ENCODE results near the gene ARG2. TPM values are rescaled to one million over a fixed set of nuclear protein-coding genes. Genes with fewer than 3 reads are reported as not detected.

Gene ARG2
- total RNA-seq, 1 experiment from 2014 or later, result 7.0 TPM

DNA sequence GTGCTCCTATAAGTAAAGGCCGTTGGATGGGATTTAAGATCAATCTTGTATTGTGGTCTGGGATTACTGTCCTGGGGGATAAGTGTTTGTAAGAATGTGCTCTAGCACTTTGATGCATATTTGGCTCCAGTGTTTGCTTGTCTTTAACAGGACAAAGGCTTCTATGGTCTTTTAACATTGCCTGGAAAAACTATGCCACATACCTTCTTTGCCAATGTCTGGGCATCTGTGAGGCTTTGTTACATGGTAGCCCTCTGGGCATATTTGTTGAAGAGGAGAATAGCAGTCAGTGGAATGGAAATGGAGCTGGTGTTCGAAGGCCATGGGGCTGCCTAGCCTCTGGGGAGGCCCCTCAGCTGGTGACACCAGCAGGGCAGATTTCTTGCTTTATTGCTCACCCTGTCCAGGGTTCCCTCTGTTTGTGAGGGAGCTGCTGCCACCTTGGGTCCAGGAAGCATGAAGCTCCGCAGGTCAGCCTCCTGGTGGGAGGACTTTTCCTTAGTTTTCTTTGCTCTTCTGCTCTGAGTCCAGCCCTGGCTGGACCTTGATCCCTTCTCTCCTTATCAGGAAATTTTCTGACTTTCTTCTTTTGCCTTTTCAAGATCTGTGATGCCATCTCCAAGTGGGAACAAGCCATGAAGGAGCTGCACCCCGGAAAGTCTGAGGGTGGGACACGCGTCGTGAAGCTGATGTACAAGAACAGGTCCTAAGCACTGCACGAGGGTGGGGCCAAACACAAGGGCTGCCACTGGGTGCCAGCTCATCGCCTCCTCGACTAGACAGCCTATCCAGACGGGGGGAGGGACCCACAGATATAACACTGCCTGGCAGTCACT lies 39.2 kb upstream of the ARG2 start (continued):
- TF ChIP-seq ELF1 (IDR thresholded peaks at IDR 0.05; ENCODE audit: borderline replicate concordance, low read depth) (no peak), JUND (IDR thresholded peaks at IDR 0.05) (no peak), POLR2A (IDR thresholded peaks at IDR 0.05; ENCODE audit: borderline replicate concordance, extremely low read depth, insufficient read depth, insufficient read length) (no peak), FOSL1 (IDR thresholded peaks at IDR 0.05; ENCODE audit: low read depth) (no peak), EGR1 (IDR thresholded peaks at IDR 0.05; ENCODE audit: low read depth) (no peak), YY1 (IDR thresholded peaks at IDR 0.05; ENCODE audit: extremely low read depth, insufficient replicate concordance, low read depth, low read length) (no peak), SIN3A (IDR thresholded peaks at IDR 0.05; ENCODE audit: low read depth) (no peak)

DNA sequence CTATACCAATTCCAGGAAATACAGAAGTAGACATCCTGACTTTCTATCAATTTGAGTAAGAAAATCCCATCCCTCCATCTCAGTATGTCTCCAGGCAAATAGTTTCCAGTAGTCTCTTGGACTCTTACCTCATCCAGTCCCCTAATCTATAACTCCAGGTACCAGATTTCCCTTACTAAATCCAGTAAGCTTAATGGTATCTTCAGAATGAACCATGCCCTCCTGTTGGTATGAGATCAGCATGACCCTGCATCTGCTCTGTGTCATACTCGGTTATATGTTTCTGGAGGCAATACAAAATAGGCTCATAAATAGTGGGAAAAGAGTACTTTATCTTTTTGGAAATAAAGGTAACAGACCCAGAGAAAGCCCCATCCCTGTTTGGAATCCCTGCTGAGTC lies 38.1 kb upstream of the ARG2 start:
- POLR2A ChIA-PET, result interaction anchor here (1.3 kb wide), 1 partner anchor 119 kb away, joined by 5 read pairs; no protein-coding TSS in a partner anchor
- H2AFZ ChIP-seq (ENCODE audit: low read depth, low read length, poor library complexity, severe bottlenecking), result no peak overlapping the region
- CTCF ChIA-PET, result interaction anchor here (1.1 to 8.1 kb wide), 7 partner anchors 10 to 154 kb away, joined by 3 to 117 read pairs (median 11); partner anchors contain the start of genes PIGH and RDH12
- no peaks in the 10 kb centered on the region for H3K9me3 ChIP-seq (ENCODE audit: control insufficient read depth in 1 of 2, insufficient read depth in 1 of 2, low read depth in 1 of 2, low read length in 2 of 2)
- peaks cover 7 to 10% of the 10 kb centered on the region in 2 experiments; a peak in 2 of 4 replicates for H3K36me3 ChIP-seq (ENCODE audit: control insufficient read depth in 1 of 2, insufficient read depth in 2 of 2, low read length in 2 of 2)
- no peaks in the 10 kb centered on the region for H3K9me2 ChIP-seq (ENCODE audit: insufficient read depth)
- H3K27ac ChIP-seq (ENCODE audit: low read depth, low read length), result no peak overlapping the region
- ATAC-seq (no peak), DNase-seq (ENCODE audit: low read depth, low spot score) (no peak)
- H3K9ac ChIP-seq (ENCODE audit: low read length), result no peak overlapping the region
- no peak overlapping the region for H3K4me3 ChIP-seq (replicated peaks in 1 of 2; ENCODE audit: low read depth in 1 of 2, low read length in 2 of 2)
- intact Hi-C loops (cut with micrococcal nuclease), result loop anchor here (10.0 kb wide), 1 partner anchor 353 kb away; no protein-coding TSS in a partner anchor
- H3K4me1 ChIP-seq (ENCODE audit: control insufficient read depth in 1 of 2, insufficient read depth in 2 of 2, low read length in 2 of 2), result no peaks in the 10 kb centered on the region
- no peak overlapping the region for H3K4me2 ChIP-seq (ENCODE audit: low read length)
- RAD21 ChIA-PET (ENCODE audit: low non-redundant PET in 1 of 2, low total read pairs in 2 of 2, uncharacterized antibody in 2 of 2, unreplicated experiment in 2 of 2), result interaction anchor here (1.1 to 2.4 kb wide), 3 partner anchors 85 to 123 kb away, joined by 3 to 6 read pairs (median 3); no protein-coding TSS in a partner anchor
- TF ChIP-seq, protein P1, sequence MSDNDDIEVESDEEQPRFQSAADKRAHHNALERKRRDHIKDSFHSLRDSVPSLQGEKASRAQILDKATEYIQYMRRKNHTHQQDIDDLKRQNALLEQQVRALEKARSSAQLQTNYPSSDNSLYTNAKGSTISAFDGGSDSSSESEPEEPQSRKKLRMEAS (IDR thresholded peaks at IDR 0.05), result no peak
- no peak for TF ChIP-seq RAD21 (IDR thresholded peaks at IDR 0.05; ENCODE audit: low read depth)
- no peak for TF ChIP-seq FOSL1 (IDR thresholded peaks at IDR 0.05; ENCODE audit: low read depth)
- TF ChIP-seq POLR2AphosphoS5 (IDR thresholded peaks at IDR 0.05; ENCODE audit: low read depth, low read length), result no peak
- TF ChIP-seq, protein P2, sequence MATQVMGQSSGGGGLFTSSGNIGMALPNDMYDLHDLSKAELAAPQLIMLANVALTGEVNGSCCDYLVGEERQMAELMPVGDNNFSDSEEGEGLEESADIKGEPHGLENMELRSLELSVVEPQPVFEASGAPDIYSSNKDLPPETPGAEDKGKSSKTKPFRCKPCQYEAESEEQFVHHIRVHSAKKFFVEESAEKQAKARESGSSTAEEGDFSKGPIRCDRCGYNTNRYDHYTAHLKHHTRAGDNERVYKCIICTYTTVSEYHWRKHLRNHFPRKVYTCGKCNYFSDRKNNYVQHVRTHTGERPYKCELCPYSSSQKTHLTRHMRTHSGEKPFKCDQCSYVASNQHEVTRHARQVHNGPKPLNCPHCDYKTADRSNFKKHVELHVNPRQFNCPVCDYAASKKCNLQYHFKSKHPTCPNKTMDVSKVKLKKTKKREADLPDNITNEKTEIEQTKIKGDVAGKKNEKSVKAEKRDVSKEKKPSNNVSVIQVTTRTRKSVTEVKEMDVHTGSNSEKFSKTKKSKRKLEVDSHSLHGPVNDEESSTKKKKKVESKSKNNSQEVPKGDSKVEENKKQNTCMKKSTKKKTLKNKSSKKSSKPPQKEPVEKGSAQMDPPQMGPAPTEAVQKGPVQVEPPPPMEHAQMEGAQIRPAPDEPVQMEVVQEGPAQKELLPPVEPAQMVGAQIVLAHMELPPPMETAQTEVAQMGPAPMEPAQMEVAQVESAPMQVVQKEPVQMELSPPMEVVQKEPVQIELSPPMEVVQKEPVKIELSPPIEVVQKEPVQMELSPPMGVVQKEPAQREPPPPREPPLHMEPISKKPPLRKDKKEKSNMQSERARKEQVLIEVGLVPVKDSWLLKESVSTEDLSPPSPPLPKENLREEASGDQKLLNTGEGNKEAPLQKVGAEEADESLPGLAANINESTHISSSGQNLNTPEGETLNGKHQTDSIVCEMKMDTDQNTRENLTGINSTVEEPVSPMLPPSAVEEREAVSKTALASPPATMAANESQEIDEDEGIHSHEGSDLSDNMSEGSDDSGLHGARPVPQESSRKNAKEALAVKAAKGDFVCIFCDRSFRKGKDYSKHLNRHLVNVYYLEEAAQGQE (IDR thresholded peaks at IDR 0.05; ENCODE audit: low read depth), result no peak
- TF ChIP-seq, protein P3, sequence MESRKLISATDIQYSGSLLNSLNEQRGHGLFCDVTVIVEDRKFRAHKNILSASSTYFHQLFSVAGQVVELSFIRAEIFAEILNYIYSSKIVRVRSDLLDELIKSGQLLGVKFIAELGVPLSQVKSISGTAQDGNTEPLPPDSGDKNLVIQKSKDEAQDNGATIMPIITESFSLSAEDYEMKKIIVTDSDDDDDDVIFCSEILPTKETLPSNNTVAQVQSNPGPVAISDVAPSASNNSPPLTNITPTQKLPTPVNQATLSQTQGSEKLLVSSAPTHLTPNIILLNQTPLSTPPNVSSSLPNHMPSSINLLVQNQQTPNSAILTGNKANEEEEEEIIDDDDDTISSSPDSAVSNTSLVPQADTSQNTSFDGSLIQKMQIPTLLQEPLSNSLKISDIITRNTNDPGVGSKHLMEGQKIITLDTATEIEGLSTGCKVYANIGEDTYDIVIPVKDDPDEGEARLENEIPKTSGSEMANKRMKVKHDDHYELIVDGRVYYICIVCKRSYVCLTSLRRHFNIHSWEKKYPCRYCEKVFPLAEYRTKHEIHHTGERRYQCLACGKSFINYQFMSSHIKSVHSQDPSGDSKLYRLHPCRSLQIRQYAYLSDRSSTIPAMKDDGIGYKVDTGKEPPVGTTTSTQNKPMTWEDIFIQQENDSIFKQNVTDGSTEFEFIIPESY (IDR thresholded peaks at IDR 0.05; ENCODE audit: extremely low read depth, insufficient replicate concordance, low read length), result no peak
- H3K27me3 ChIP-seq (ENCODE audit: insufficient read depth, low read length), result no peaks in the 10 kb centered on the region
- BruUV-seq (replicated peaks), result no TSS peak
- H3K79me2 ChIP-seq (ENCODE audit: insufficient read depth, low read length), result no peaks in the 10 kb centered on the region
- no peaks in the 10 kb centered on the region for H4K20me1 ChIP-seq (ENCODE audit: insufficient read depth)
